GM21619 (cell line): ENCODE measurements around the gene LONP1.

Experiments
- ATAC-seq: cut with Tn5 transposase; IDR thresholded peaks from one replicate; pipeline ENCODE4 v1.9.1; 2021; ENCODE audit not compliant: unreplicated experiment

The LONP1 gene

DNA sequence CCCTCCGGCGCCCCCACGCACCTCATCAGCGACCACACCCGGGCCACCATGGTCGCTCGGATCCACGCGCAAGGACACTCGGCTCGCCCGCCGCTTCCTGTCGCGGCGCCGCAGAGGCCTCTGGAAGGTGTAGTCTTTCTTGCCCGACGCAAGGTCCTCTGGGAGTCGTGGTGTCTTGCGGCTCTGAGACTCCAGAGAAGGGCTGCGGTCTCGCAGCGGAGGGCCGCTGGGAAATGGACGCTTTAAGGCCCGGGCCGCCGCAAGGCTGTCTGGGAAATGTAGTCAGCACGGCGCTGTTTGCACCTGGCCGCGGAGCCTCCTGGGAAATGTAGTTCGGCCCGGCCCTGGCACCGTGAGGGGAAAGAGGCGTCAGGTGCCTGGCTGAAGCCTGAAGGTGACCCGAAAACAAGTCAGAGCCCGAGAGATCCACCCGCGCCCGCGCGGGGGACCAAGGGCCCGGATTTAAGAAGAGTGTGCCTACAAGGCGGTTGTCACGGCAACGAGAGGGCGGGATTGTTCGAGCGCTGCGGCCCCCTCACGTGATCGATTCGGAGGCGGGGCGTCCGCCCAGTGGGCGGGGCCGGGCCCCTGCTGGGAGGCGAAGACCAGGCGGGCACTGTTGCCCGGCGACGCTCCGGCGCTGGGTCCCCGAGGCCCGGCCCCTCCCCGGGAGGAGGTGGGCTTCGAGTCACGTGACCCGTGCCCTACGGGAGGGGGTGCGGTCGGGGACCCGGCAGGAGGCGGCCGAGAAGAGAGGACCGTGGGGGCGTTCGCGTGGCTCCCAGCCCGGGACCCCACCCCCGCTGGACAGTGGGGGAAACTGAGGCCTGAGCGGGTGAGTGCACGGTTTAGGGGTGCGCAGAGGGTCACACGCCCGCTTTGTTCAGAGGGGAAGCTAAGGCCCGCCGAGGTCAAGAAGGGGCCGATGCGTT is 39.2 kb downstream of the LONP1 start, which contains the start of the genes HSD11B1L and MICOS13:
HSD11B1L (plus strand) TSS at position 591 of the 932 bp plus-strand sequence. CDS start 3,806 bp downstream, outside the sequence.
MICOS13 (minus strand) TSS at position 80 of the 932 bp plus-strand sequence; CDS start at position 50, 30 bp downstream.
- peak; percentile 83 for ATAC-seq

DNA sequence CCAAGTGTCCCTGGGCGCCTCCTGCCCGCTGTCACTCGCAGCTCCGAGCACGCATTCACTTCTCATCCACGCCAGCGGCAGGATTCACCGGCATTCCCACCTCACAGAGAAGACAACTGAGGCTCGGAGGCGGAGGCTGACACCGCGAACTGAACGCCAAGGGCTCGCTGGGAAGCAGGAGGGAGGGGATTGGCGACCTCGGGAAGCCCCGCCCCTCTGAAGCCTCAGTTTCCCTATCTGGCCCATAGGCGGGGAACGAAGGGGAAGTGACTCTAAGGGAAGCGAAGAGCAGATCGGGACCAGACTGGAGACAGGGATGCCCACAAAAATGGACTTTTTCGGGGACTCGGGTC is 39.9 kb downstream of the LONP1 start:
- ATAC-seq: no peak

- ATAC-seq: no peak
These were observed 40.5 kb downstream of the LONP1 start for GRCh38 chr19:5679289-5680083.

DNA sequence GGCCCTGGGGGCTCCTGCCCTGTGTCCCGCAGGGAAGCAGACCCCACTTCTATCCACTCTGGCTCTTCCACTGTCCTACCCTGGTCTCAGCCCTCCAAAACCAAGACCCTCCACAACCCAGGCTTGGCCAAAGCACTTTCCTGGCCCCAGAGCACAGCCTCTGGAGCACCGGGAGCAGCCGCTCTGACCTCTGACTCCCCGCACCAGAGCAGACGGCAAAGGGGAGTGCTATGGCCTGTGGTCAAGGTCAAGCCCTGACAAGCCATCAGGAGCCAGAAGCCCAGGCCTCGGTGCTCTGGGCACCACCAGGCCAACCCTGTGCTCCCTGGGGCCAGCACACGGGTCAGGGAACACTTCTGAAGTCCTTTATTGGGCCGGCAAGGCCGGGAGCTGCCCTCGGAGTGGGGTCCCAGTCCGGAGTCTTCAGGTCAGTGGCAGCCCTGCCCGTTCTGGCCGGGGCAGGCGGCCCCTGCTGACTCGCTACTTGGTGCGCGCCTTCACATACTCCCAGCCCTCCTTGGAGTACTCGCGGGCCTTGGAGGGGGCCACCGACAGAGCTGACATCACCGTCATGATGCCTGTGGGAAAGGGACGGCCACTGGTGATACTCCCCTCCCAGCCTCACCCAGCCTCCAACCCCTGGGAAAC is 41.8 kb downstream of the LONP1 start:
- no peak for ATAC-seq

- no peak for ATAC-seq
These were observed 42.4 kb downstream of the LONP1 start for GRCh38 chr19:5677580-5677979.

DNA sequence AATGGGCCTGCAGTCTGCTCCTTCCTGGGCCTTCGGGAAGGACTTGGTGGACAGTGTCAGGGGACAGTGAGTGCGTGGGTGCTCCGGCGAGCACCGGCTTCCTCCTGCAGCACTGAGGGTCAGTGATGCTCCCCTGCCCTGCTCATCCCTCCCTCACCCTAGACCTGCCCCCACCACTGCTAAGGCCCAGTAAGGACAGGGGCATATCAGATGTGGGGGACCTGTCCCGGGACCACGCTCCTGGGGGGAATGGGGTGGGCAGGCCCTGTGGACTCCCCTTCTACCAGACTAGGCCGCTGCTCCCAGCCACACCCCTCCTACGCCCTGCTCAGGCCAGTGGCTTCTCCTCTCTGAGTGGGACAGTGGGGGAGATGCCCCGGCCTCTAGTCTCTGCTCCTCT is 42.8 kb downstream of the LONP1 start:
- no peak for ATAC-seq

GRCh38 chr19:5676772-5677105 is 43.2 kb downstream of the LONP1 start:
- ATAC-seq: no peak

DNA sequence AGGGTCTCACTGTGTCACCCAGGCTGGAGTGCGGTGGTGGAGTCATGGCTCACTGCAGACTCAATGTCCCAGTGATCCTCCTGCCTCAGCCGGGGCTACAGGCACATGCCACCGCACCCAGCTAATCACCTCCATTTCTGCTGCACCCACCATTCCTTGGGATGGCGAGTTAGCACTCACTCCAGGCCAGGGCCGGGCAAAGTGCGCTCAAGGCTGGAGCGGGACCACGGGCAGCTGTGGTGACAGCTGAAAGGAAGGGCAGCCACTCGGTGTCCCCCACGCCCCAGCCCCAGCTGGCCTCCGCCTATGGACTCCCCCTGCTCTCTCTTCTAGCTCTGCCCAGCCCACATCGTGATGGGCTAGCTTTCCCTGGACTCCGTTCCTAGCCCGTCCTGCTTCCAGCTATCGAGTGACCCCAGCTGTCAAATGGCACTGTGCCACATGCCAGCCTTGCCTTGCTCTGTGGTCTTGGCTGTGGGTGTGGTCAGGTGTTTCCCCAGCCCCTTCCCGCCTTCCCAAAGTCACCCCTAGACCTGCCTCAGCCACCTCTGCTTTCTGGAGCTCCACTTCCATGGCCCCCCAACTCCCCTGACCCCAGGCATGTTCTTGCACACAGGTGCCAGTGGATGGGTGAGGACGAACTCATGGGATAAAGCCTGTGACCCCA is 43.7 kb downstream of the LONP1 start:
- ATAC-seq: no peak

DNA sequence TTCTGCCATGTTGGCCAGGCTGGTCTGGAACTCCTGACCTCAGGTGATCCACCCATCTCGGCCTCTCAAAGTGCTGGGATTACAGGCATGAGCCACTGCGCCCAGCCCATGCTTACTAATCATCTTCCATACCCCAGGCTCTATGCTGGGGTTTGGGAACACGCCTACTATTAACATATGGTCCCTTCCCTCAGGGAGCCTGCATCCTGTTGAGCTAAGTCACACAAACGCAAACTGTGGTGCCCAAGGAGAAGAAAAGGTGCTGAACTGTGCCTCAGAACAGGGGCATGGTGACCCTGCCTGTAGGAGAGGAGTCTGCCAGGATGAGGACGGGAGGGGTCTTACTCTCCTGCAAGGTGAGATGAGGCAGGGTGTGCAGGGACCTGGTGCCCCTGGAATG is 45.2 kb downstream of the LONP1 start:
- no peak for ATAC-seq

GRCh38 chr19:5673752-5674151 is 46.2 kb downstream of the LONP1 start:
- ATAC-seq: no peak

- no peak for ATAC-seq
These were observed 47.1 kb downstream of the LONP1 start for GRCh38 chr19:5672708-5673459.

- no peak for ATAC-seq
These were observed 48.3 kb downstream of the LONP1 start for GRCh38 chr19:5671600-5671999.

GRCh38 chr19:5669212-5669611 is 50.7 kb downstream of the LONP1 start:
- ATAC-seq: no peak

DNA sequence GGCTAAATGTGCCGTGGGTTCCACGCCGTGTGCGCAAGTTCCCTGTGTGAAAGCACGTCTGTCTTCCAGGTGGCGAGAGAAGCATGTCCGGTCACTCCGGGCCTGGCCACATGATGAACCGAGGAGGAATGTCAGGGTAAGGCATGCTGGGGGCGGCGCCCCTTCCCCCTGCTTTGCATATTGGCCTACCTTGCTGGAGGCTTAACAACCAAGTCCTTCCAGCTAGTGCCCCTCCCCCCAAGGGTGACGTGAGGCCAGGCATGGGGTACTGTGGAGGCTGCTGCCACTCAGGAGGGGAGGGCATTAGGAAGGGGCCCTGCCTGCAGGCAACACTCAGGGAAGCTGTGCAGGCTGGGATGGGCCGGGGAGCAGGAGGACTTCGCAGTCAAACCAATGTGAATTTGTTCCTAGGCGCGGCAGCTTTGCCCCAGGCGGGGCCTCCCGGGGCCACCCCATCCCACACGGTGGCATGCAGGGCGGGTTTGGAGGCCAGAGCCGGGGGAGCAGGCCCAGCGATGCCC is 52.1 kb downstream of the LONP1 start:
- ATAC-seq: no peak

DNA sequence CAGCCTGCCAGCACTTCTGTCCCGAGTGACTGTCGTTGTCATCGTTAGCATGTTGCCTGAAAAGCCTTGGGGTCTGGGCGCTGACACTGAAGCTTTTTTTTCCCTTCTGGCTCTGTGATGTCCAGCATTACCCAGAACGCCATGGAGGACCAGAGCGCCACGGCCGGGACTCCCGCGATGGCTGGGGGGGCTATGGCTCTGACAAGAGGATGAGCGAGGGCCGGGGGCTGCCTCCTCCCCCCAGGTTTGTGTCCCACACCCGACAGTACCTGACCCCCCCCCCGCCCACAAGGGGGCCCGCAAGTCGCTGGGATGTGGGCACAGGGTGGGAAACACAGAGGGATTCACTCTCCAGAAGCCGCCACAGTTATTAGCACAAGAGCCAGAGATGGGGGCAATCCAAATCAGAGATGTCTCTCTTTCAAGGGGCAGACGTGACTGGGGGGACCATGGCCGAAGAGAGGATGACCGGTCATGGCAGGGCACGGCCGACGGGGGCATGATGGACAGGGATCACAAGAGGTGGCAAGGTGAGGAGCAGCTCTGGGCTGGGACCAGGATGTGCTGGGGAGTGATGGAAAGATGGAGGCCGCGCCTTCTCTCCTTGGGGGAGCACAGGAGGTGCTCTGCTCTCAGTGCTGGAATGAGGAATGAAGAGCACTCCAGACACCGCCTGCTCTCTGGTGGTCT is 52.9 kb downstream of the LONP1 start:
- no peak for ATAC-seq

GRCh38 chr19:5665781-5666513 is 54.0 kb downstream of the LONP1 start:
- ATAC-seq: no peak

DNA sequence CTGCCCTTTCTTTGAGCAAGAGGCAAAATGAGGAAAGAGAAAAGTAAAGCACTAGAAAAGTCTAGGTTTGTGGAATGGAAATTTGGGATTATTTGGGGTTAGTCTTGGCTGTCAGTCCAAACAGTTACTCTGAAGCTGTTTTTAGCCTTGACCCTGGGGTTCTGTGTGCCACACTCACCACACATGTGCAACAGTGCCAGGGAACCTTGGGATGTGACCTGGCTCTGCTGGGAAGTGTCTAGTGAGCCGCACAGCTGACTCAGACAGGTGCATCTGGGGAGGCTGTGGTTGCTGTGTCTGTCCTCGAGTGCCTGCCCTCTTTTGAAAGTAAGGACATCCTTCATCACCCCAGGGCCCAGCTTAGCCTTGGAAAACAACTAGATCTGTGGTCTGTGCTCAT is 55.4 kb downstream of the LONP1 start:
- ATAC-seq: no peak

GRCh38 chr19:5663904-5664303 is 56.0 kb downstream of the LONP1 start:
- no peak for ATAC-seq

GRCh38 chr19:5661483-5661882 is 58.5 kb downstream of the LONP1 start:
- no peak for ATAC-seq
